GM12864 (cell line): ENCODE results near the gene CAMK2A.

Experiments
- DNase-seq: peaks from one replicate; pipeline ENCODE4 v3.0.0-alpha.2; 2011; ENCODE audit warnings: low read depth
- H3K4me3 ChIP-seq: 2 replicates; pipeline ENCODE4 v1.5.1; 2011; ENCODE audit warnings: mild to moderate bottlenecking, low read depth, low read length, control low read depth
- TF ChIP-seq, protein P1 (sequence below): IDR thresholded peaks from 2 replicates; pipeline ENCODE4 v1.5.1; 2011; ENCODE audit warnings: low read depth, mild to moderate bottlenecking, moderate library complexity, low read length, control low read depth, inconsistent platforms; ENCODE audit errors: missing control alignments

CAMK2A gene

DNA sequence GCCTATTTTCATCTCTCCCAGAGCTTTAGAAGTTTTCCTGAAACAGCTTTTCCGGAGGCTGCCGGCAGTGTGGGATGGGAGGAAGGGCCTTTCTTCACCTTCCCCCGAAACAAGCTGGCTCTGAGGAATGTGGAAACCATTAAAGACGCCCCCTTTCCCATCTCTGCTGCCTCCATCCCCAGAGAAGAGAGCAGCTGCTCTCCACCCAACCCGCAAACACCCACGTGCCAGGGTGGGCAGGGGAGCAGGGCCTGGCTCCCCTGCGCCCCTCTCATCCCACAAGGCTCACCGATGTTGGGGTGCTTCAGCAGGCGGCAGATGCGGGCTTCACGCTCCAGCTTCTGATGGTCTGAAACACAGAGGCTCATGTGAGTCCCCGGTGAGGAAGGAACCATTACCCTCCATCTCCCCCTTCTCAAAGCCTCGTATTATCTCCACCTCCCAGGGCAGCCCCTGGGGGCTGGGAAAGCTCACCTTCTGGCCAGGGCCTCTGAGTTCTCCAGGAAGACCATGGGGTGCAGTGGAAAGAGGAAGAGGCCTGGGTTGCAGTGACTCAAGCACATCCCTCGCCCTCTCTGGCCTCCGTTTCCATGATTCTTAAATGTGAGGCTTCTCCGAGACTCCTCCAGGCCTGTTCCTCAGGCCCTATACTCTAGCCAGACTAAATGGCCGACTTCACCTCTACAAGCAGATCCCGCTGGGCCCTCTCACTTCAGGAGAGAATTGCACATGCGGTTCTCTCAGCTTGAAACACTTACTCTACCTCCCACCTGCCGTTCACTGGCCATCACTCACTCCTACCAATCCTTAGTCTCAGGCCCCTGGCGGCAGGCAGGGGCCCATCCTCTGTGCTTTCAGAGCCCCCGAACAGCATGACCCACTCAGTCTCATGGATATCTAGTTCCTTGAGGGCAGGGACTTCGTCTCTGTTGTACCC lies 24.6 kb downstream of the CAMK2A start:
- TF ChIP-seq, protein P1, sequence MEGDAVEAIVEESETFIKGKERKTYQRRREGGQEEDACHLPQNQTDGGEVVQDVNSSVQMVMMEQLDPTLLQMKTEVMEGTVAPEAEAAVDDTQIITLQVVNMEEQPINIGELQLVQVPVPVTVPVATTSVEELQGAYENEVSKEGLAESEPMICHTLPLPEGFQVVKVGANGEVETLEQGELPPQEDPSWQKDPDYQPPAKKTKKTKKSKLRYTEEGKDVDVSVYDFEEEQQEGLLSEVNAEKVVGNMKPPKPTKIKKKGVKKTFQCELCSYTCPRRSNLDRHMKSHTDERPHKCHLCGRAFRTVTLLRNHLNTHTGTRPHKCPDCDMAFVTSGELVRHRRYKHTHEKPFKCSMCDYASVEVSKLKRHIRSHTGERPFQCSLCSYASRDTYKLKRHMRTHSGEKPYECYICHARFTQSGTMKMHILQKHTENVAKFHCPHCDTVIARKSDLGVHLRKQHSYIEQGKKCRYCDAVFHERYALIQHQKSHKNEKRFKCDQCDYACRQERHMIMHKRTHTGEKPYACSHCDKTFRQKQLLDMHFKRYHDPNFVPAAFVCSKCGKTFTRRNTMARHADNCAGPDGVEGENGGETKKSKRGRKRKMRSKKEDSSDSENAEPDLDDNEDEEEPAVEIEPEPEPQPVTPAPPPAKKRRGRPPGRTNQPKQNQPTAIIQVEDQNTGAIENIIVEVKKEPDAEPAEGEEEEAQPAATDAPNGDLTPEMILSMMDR = no peak
- no peak overlapping the region for H3K4me3 ChIP-seq
- no peak for DNase-seq

DNA sequence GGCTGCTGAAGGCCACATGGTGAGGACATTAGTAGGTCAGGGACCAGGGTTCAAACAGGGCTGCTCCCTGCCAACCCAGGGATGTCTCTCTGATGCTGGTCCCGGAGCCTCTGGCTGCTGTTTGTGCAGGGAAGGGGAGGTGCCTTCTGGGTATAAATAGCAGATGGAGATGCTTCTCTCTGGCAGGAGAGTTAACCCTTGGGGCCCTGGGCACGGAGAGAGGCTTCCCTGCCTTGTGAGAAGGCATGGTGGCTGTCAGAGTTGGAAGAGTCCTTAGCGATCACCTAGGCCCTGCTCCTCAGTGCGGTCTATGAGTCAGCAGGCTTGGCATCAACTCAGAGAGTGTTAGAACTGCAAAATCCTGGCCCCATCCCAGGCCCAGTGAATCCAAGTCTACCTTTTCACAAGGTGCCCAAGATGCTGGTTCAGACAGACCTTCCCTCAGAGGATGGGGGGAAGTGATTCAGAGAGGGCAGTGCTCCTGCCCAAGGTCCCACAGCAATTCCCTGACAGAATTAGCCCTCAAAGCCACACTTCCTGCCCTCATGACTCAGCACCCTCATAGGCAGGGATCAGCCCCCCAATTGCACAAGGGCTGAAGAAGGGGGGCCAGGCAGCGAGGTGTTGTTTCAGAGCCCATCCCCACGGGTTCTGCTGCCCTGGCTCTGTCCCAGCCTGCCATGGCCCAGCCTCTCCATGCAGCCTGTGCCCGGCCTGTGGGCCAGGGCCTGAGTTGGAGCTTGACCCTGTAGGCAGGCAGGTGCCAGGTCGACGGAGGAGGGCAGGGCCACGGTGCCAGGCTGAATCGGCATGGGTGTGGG lies 25.6 kb downstream of the CAMK2A start:
- TF ChIP-seq, protein P1 = no peak
- no peak overlapping the region for H3K4me3 ChIP-seq
- no peak for DNase-seq

DNA sequence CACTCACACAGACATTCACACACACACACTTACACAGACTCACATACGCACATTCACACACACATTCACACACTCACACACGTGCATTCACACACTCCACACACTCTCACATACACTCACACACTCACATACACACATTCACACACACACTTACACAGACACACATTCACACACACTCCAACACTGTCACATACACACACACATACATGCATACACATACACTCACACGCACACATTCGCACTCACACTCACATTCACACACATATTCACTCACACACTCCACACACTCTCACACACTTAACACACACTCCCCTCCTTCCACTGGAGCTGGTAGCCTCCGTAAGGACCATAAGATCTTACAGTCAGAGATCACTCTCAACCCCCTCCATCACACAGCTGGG lies 26.2 kb downstream of the CAMK2A start:
- TF ChIP-seq, protein P1 = no peak
- H3K4me3 ChIP-seq = no peak overlapping the region
- no peak for DNase-seq

DNA sequence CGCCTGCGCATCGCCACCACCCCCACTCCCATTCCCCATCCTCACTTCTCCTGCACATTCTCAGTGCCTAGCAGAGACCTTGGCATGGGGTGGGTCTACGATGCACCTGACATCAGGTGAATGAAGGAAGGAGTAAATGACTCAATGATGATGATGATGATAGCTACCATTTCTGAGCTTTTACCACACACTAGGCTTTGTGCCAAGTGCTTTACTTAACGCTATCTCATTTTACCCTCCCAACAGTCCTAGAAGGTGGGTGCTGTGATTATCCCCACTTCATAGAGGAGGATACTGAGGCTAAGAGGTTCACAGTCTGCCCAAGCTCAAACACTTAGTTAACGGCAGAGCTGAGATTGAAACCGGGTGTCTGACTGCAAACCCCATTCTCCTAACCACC lies 27.1 kb downstream of the CAMK2A start:
- TF ChIP-seq, protein P1 = no peak
- H3K4me3 ChIP-seq = no peak overlapping the region
- no peak for DNase-seq

DNA sequence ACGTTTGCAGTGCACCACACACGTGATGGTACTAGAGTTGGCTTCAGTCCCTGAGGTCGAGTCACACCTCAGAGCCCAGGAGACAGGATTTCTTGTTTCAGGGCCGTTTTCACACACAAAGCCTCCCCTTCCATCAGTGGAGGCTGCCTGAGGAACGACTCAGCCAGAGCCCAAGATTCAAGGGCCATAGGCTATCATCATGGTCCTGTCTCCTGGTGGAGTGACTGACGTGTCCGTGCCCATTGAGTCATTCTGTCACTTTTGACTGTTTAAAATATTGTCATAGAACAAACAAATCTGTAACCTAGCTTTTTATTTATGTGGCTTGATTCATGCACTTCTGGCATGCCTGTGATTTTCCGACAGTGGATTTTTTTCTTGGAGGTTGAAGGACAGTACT lies 28.3 kb downstream of the CAMK2A start:
- no peak overlapping the region for H3K4me3 ChIP-seq
- no peak for DNase-seq
- TF ChIP-seq, protein P1 = no peak

DNA sequence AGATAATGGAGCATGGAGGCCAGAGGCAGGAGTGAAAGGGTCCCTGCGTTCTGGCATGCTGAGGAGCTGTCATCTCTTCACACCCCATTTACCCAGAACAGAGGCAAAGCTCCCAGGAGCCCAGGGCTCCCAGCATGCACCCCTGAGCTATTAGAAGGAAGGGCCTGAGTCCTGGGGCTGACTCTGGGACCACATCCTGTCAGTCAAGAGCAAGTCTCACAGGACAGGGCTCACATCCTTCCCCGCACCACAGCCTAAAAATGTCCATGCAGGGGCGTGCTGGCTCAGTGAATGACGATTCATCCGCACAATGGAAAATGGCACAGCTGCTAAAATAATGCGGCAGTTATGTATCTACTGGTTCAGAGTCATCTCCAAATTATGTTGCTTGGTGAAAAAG lies 31.4 kb downstream of the CAMK2A start:
- TF ChIP-seq, protein P1 = no peak
- H3K4me3 ChIP-seq = no peak overlapping the region
- DNase-seq = no peak
